HG03103 (cell line): Measurements from ENCODE around the gene EGFR.
"Not testable (repeated sequence)": the region's sequence is repeated elsewhere in the genome, so short reads cannot be mapped to it uniquely, and the experiment has no call there.

ENCODE experiments used
- ATAC-seq: cut with Tn5 transposase; IDR thresholded peaks from one replicate; pipeline ENCODE4 v1.9.1; 2021; ENCODE audit warnings: low read depth; ENCODE audit not compliant: unreplicated experiment

Gene EGFR

GRCh38 chr7:55161154-55161687 is 142.4 kb downstream of the EGFR start:
- no peak for ATAC-seq

DNA sequence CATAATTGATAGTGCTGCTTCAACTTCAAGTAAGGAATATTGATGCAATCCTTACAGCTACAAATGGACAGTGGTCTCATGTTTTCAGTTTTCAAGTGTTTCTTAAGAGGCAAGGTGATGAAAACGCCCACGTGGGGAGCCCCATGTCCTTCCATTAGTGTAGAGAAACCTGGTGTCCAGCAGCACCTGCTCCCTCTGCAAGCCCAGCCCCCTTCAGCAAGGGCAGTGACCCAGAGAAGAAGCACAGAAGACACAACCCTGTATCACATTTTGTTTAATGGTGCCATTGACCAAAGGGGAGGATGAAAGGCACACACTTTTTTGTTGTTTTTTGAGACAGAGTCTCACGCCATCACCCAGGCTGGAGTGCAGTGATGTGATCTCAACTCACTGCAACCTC is 143.7 kb downstream of the EGFR start:
- ATAC-seq, result no peak

DNA sequence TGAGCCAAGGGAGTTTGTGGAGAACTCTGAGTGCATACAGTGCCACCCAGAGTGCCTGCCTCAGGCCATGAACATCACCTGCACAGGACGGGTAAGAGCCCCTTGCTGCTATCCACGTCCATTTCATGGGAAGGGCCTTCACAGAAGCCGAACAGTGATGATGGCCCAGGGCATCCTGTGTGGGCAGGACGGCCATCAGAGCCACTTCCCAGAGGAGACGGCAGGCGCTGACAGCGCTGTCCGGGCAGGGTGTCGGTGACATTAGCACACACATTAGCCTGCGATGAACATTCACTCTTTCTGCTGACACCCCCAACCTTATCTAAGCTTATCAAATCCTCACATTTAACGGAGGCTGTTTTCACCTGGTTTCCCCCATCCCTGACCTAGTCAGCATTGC is 144.9 kb downstream of the EGFR start:
- no peak for ATAC-seq

DNA sequence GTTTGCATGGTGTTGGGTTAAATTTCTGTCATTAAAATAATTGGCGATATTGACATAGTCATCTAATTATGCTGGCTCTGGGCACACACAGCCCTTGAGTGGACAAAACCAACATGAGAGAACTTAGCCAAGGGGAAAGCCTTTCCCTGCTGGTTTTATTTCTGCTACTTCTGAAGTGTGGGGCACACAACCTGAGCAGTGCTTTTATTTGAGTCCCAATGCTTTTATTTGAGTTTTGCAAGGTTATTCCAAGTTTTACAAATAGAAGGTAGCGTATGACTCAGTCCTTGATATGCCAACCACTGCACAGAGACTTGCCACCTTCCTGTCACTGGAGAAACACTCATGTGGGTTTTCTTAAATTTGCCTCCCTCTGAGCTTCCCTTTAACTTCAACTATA is 145.7 kb downstream of the EGFR start:
- no peak for ATAC-seq

DNA sequence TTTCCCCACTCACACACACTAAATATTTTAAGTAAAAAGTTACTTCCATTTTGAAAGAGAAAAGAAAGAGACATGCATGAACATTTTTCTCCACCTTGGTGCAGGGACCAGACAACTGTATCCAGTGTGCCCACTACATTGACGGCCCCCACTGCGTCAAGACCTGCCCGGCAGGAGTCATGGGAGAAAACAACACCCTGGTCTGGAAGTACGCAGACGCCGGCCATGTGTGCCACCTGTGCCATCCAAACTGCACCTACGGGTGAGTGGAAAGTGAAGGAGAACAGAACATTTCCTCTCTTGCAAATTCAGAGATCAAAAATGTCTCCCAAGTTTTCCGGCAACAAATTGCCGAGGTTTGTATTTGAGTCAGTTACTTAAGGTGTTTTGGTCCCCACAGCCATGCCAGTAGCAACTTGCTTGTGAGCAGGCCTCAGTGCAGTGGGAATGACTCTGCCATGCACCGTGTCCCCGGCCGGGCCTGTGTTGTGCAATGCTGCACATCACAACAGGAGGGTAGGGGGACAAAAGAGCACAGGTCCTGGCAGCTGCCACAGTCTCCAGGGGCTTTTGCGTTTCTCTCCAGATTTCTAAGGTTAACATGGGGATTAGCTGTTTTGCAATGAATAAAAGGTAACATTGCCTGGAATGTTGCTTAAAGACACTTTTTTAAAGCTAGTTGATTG is 146.5 kb downstream of the EGFR start:
- ATAC-seq, result no peak

DNA sequence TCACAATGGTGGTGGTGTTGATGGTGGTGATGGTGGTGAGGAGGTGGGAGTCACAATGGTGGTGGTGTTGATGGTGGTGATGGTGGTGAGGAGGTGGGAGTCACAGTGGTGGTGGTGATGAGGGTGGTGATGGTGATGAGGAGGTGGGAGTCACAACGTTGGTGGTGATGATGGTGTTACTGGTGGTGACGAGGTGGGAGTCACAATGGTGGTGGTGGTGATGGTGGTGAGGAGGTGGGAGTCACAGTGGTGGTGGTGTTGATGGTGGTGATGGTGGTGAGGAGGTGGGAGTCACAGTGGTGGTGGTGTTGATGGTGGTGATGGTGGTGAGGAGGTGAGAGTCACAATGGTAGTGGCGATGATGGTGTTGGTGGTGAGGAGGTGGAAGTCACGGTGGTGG is 148.5 kb downstream of the EGFR start:
- ATAC-seq, result not testable (repeated sequence)

- ATAC-seq, result no peak
These were observed 151.7 kb downstream of the EGFR start for GRCh38 chr7:55170335-55171069.

- no peak for ATAC-seq
These were observed 152.3 kb downstream of the EGFR start for GRCh38 chr7:55171157-55171556.

DNA sequence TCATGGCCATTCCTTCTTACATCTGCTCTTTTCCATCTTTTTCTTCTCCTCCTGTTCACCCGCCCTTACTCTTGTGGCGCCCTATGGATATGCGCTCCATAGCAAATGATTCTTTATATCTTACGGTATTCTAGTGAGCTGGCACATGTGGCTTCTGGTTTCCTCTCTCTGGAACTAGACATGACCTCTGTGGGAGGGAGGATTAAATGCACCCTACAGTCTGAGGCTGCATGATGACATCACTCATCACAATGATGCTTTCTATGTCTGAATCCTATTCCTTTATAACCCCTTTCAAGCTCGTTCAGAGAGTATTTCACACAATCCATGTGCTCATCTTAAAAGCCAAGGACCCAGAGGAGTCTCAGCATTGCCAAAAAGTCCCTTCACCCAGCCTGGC is 153.3 kb downstream of the EGFR start:
- ATAC-seq, result no peak

GRCh38 chr7:55172881-55173609 is 154.2 kb downstream of the EGFR start:
- no peak for ATAC-seq

GRCh38 chr7:55173671-55174070 is 154.9 kb downstream of the EGFR start:
- ATAC-seq, result no peak

GRCh38 chr7:55174456-55174855 is 155.6 kb downstream of the EGFR start:
- no peak for ATAC-seq

- no peak for ATAC-seq
These were observed 156.0 kb downstream of the EGFR start for GRCh38 chr7:55174856-55175255.

- no peak for ATAC-seq
These were observed 158.3 kb downstream of the EGFR start for GRCh38 chr7:55177068-55177530.

- ATAC-seq, result no peak
These were observed 158.9 kb downstream of the EGFR start for GRCh38 chr7:55177589-55178261.

DNA sequence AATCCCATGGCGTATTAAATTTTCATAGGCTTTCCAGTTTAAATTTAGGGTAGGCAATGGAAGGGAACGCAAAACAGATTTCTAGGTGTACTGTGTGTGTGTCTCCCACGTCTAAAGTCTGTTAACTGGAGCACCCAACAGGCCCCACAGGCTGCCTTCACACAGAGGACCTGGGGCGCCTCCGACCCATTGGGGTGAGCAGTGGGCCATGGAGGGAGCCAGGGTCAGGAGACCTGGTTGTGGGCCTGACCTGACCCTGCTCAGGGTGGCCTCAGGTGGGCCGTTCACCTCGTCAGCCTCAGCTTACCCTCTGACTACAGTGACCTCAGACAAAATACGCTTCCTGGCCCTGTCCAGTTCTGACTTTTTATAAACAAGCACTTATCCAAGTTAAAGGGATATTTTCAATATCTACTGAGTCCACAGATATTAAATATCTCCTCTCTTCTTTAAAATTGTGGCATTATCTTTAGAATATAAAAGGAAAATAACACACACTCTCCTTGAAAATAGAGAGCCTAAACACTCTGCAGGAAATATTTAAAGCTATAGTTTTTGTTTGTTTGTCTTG is 159.6 kb downstream of the EGFR start:
- ATAC-seq, result no peak

GRCh38 chr7:55178863-55179773 is 160.3 kb downstream of the EGFR start:
- ATAC-seq, result no peak

- no peak for ATAC-seq
These were observed 161.3 kb downstream of the EGFR start for GRCh38 chr7:55179931-55180682.
